AG04450 (cell line): Measurements from ENCODE around the gene GJA10. TPM values are rescaled to one million over a fixed set of nuclear protein-coding genes. Genes with fewer than 3 reads are reported as not detected.

Source experiments
- CTCF ChIA-PET: fragments of 300-600, 350-600 bp; formaldehyde crosslinking; extraction: SDS; loops from one replicate; lab custom pipeline; 2022; ENCODE audit warnings: antibody characterized with exemption, inconsistent platforms; lab: Charles Lee
- POLR2A ChIA-PET: fragments of 350-600 bp; formaldehyde crosslinking; extraction: SDS; loops from one replicate; lab custom pipeline; 2021; ENCODE audit warnings: antibody characterized with exemption, inconsistent platforms; lab: Yijun Ruan, JAX
- DNase-seq: peaks from one replicate; pipeline ENCODE4 v3.0.0-alpha.2; 2011; ENCODE audit warnings: low read depth, low spot score
- H3K27ac ChIP-seq: one replicate; pipeline ENCODE4 v1.5.1; 2012; ENCODE audit warnings: low read depth, low read length, control low read depth
- H3K27me3 ChIP-seq: one replicate; pipeline ENCODE4 v1.6.0; 2012; ENCODE audit warnings: low read length; ENCODE audit not compliant: control insufficient read depth, insufficient read depth
- H3K4me3 ChIP-seq: 2 replicates; pipeline ENCODE4 v1.5.1; 2011; ENCODE audit warnings: mild to moderate bottlenecking, low read depth, low read length, control low read depth
- H3K9me3 ChIP-seq: 2 replicates; pipeline ENCODE4 v1.5.1; 2012; ENCODE audit warnings: low read length; ENCODE audit not compliant: control insufficient read depth, insufficient read depth
- polyA plus RNA-seq: library from polyadenylated mRNA; depleted of rRNA; stranded (reverse); fragments of >200 nt; gene quantifications from 2 replicates; pipeline ENCODE4 v1.2.3, GENCODE V29; 2011
- TF ChIP-seq, protein P1 (sequence below): IDR thresholded peaks from 2 replicates; pipeline ENCODE4 v1.5.1; 2011; ENCODE audit warnings: low read depth, low read length, control low read depth, inconsistent platforms

The GJA10 gene
- polyA plus RNA-seq, 1 experiment: not detected

- TF ChIP-seq, protein P1, sequence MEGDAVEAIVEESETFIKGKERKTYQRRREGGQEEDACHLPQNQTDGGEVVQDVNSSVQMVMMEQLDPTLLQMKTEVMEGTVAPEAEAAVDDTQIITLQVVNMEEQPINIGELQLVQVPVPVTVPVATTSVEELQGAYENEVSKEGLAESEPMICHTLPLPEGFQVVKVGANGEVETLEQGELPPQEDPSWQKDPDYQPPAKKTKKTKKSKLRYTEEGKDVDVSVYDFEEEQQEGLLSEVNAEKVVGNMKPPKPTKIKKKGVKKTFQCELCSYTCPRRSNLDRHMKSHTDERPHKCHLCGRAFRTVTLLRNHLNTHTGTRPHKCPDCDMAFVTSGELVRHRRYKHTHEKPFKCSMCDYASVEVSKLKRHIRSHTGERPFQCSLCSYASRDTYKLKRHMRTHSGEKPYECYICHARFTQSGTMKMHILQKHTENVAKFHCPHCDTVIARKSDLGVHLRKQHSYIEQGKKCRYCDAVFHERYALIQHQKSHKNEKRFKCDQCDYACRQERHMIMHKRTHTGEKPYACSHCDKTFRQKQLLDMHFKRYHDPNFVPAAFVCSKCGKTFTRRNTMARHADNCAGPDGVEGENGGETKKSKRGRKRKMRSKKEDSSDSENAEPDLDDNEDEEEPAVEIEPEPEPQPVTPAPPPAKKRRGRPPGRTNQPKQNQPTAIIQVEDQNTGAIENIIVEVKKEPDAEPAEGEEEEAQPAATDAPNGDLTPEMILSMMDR: no peak
- H3K9me3 ChIP-seq: no peaks in the 10 kb centered on the region
- ChIA-PET CTCF (interaction anchor here (1.3 kb wide), 1 partner anchor 544 kb away, joined by 3 read pairs; no protein-coding TSS in a partner anchor), POLR2A (no interaction called here)
- H3K4me3 ChIP-seq: no peak overlapping the region
- DNase-seq: no peak
- H3K27me3 ChIP-seq: no peaks in the 10 kb centered on the region
- no peak overlapping the region for H3K27ac ChIP-seq
Observed at GRCh38 chr6:89934685-89935366, 40.6 kb downstream of the GJA10 start.

GRCh38 chr6:89936177-89936576 is 41.9 kb downstream of the GJA10 start:
- Histone ChIP-seq H3K27ac (no peak overlapping the region), H3K9me3 (no peaks in the 10 kb centered on the region), H3K27me3 (no peaks in the 10 kb centered on the region), H3K4me3 (no peak overlapping the region)
- no peak for DNase-seq
- ChIA-PET POLR2A (no interaction called here), CTCF (interaction anchor here (0.8 kb wide), 1 partner anchor 543 kb away, joined by 4 read pairs; no protein-coding TSS in a partner anchor)
- TF ChIP-seq, protein P1: no peak

GRCh38 chr6:89938014-89938413 is 43.7 kb downstream of the GJA10 start:
- no peaks in the 10 kb centered on the region for H3K9me3 ChIP-seq
- no peak for DNase-seq
- CTCF ChIA-PET: interaction anchor here (0.6 to 8.4 kb wide), 4 partner anchors 201 to 539 kb away, joined by 3 to 272 read pairs (median 38); no protein-coding TSS in a partner anchor
- no peak overlapping the region for H3K27ac ChIP-seq
- TF ChIP-seq, protein P1: no peak
- no peak overlapping the region for H3K4me3 ChIP-seq
- POLR2A ChIA-PET: no interaction called here
- H3K27me3 ChIP-seq: no peaks in the 10 kb centered on the region

DNA sequence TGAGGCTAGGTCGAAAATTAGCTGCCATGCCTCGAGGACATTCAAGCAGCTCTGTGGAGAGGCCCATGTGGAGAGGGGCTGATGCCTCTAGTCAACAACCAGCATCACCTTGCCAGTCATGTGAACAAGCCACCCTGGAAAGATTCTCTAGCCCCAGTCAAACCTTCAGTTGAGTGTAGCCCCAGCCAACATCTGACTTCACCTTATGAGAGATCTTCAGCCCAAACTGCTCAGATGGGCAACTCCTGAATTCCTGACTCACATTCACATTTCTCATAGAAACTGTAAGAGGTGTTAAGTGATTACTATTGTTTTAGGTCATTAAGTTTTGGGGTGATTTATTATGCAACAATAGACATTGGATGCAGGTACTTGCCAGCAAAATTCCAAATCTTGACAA is 44.9 kb downstream of the GJA10 start:
- TF ChIP-seq, protein P1: no peak
- H3K27ac ChIP-seq: no peak overlapping the region
- ChIA-PET POLR2A (no interaction called here), CTCF (interaction anchor here (0.6 to 8.4 kb wide), 5 partner anchors 130 to 537 kb away, joined by 3 to 272 read pairs (median 11); no protein-coding TSS in a partner anchor)
- H3K27me3 ChIP-seq: no peaks in the 10 kb centered on the region
- no peak for DNase-seq
- H3K9me3 ChIP-seq: no peaks in the 10 kb centered on the region
- H3K4me3 ChIP-seq: no peak overlapping the region
